DMS53 treated with DMSO at 0.1 percent for 48 hours (cell line): Measurements from ENCODE around the gene VPS4B.
A peak's percentile ranks its signal among the peaks of the same experiment; 100 is the strongest.

Experiments
- DNase-seq: peaks from one replicate; lab custom pipeline; 2025; ENCODE audit not compliant: unreplicated experiment; lab: John Stamatoyannopoulos, UW

The VPS4B gene

GRCh38 chr18:63431180-63431579 is 8.9 kb upstream of the VPS4B start:
- no peak for DNase-seq

- DNase-seq, result no peak
Observed at GRCh38 chr18:63430526-63430925, 8.2 kb upstream of the VPS4B start.

GRCh38 chr18:63427558-63427957 is 5.3 kb upstream of the VPS4B start:
- no peak for DNase-seq

GRCh38 chr18:63422864-63423304 is 608 bp upstream of the VPS4B start:
- peak; percentile 54 for DNase-seq

- no peak for DNase-seq
Observed at GRCh38 chr18:63421514-63421913, 762 bp downstream of the VPS4B start.

GRCh38 chr18:63412953-63413352 is 9.3 kb downstream of the VPS4B start:
- DNase-seq, result no peak

GRCh38 chr18:63410792-63411191 is 11.5 kb downstream of the VPS4B start:
- no peak for DNase-seq

- no peak for DNase-seq
Observed at GRCh38 chr18:63409301-63409700, 13.0 kb downstream of the VPS4B start.

GRCh38 chr18:63407734-63408133 is 14.5 kb downstream of the VPS4B start:
- no peak for DNase-seq

- DNase-seq, result no peak
Observed at GRCh38 chr18:63405986-63406385, 16.3 kb downstream of the VPS4B start.

GRCh38 chr18:63402246-63403162 is 19.8 kb downstream of the VPS4B start:
- DNase-seq, result no peak

GRCh38 chr18:63399300-63399699 is 23.0 kb downstream of the VPS4B start:
- DNase-seq, result no peak

- DNase-seq, result no peak
Observed at GRCh38 chr18:63397349-63397748, 24.9 kb downstream of the VPS4B start.

GRCh38 chr18:63395503-63395902 is 26.8 kb downstream of the VPS4B start:
- DNase-seq, result no peak

GRCh38 chr18:63394954-63395353 is 27.3 kb downstream of the VPS4B start:
- no peak for DNase-seq

GRCh38 chr18:63387861-63388260 is 34.4 kb downstream of the VPS4B start:
- DNase-seq, result no peak

GRCh38 chr18:63382843-63383242 is 39.4 kb downstream of the VPS4B start:
- DNase-seq, result no peak

GRCh38 chr18:63379639-63379962 is 42.7 kb downstream of the VPS4B start:
- no peak for DNase-seq

GRCh38 chr18:63378919-63379638 is 43.2 kb downstream of the VPS4B start:
- DNase-seq, result no peak

- DNase-seq, result no peak
Observed at GRCh38 chr18:63377275-63377980, 44.8 kb downstream of the VPS4B start.

GRCh38 chr18:63376538-63376937 is 45.7 kb downstream of the VPS4B start:
- DNase-seq, result no peak

GRCh38 chr18:63374540-63374939 is 47.7 kb downstream of the VPS4B start:
- DNase-seq, result no peak
